Peyer's patch (tissue), 4 donors: ENCODE results near the gene BOD1.
A peak's percentile ranks its signal among the peaks of the same experiment; 100 is the strongest.

ENCODE experiments used
- CTCF ChIP-seq, 6 experiments: fragments of 450-650 bp in 4 of 6; fragments of 200-600 bp in 2 of 6; sonication (generic) in 1 of 6; IDR thresholded peaks; one replicate each; pipeline ENCODE4 v1.5.1; 2017 to 2019; ENCODE audit warnings: antibody characterized with exemption in 6 of 6, mild to moderate bottlenecking in 3 of 6, moderate library complexity in 1 of 6
- POLR2A ChIP-seq, 2 donors: fragments of 450-650 bp; IDR thresholded peaks; one replicate each; pipeline ENCODE4 v1.5.1; 2017; ENCODE audit warnings: antibody characterized with exemption in 2 of 2, mild to moderate bottlenecking in 2 of 2, moderate library complexity in 2 of 2

GRCh38 chr5:173640156-173640804 lies 23.8 kb upstream of the BOD1 start:
- TF ChIP-seq CTCF (IDR thresholded peaks at IDR 0.05) (peak in 1 of 6 experiments; percentile 1), POLR2A (IDR thresholded peaks at IDR 0.05) (no peak)
